ENCODE measurements around the gene TM2D1. TPM values are rescaled to one million over a fixed set of nuclear protein-coding genes. Genes with fewer than 3 reads are reported as not detected.

Gene TM2D1
- total RNA-seq, 1 donor from 2014 or later = 71.4 TPM

DNA sequence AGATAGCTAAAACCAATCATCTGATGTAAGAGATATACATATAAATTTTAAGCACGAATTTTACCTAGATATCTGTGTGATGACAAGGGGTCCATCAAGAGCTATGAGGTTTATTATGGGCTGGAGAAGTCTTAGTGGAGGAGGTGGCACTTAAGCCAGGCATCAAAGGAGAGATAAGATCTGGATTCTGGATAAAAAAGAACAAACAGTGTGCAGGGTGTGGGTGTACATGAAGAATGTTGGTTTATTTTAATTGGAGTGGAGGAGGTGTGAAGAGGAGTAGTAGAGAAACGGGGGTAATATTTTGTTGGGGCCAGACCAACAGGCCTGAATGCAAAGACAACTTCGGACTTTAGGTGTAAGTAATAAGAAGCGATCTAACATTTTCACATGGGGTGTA, 80.6 kb downstream of the TM2D1 start:
- peaks cover 4% of the 10 kb centered on the region for H3K9me3 Mint-ChIP-seq
- DNase-seq (ENCODE audit: low spot score) = no peak
- Histone ChIP-seq H3K9ac (no peak overlapping the region), H3K9me3 (ENCODE audit: low read depth) (no peaks in the 10 kb centered on the region), H3K36me3 (no peaks in the 10 kb centered on the region), H3K79me2 (ENCODE audit: low read depth) (no peaks in the 10 kb centered on the region), H3F3A (ENCODE audit: low read depth) (no peaks in the 10 kb centered on the region), H3K4me1 (no peaks in the 10 kb centered on the region), H4K20me1 (ENCODE audit: low read depth) (no peaks in the 10 kb centered on the region), H3K4me2 (no peak overlapping the region), H3K27ac (no peak overlapping the region), H3K27me3 (peaks cover 17% of the 10 kb centered on the region), H2AFZ (replicated peaks) (no peak overlapping the region), H3K4me3 (no peak overlapping the region)
- H3K27ac Mint-ChIP-seq = no peak overlapping the region
- no peaks in the 10 kb centered on the region for H3K36me3 Mint-ChIP-seq
- H3K27me3 Mint-ChIP-seq (ENCODE audit: insufficient read depth, low read depth) = peaks cover 2% of the 10 kb centered on the region
- H3K4me3 Mint-ChIP-seq = no peak overlapping the region
- TF ChIP-seq, protein P1, sequence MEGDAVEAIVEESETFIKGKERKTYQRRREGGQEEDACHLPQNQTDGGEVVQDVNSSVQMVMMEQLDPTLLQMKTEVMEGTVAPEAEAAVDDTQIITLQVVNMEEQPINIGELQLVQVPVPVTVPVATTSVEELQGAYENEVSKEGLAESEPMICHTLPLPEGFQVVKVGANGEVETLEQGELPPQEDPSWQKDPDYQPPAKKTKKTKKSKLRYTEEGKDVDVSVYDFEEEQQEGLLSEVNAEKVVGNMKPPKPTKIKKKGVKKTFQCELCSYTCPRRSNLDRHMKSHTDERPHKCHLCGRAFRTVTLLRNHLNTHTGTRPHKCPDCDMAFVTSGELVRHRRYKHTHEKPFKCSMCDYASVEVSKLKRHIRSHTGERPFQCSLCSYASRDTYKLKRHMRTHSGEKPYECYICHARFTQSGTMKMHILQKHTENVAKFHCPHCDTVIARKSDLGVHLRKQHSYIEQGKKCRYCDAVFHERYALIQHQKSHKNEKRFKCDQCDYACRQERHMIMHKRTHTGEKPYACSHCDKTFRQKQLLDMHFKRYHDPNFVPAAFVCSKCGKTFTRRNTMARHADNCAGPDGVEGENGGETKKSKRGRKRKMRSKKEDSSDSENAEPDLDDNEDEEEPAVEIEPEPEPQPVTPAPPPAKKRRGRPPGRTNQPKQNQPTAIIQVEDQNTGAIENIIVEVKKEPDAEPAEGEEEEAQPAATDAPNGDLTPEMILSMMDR (IDR thresholded peaks at IDR 0.05) = no peak
- TF ChIP-seq EZH2phosphoT487 (IDR thresholded peaks at IDR 0.05) = no peak
- no peak for TF ChIP-seq EZH2 (IDR thresholded peaks at IDR 0.05)
- no peaks in the 10 kb centered on the region for H3K4me1 Mint-ChIP-seq

DNA sequence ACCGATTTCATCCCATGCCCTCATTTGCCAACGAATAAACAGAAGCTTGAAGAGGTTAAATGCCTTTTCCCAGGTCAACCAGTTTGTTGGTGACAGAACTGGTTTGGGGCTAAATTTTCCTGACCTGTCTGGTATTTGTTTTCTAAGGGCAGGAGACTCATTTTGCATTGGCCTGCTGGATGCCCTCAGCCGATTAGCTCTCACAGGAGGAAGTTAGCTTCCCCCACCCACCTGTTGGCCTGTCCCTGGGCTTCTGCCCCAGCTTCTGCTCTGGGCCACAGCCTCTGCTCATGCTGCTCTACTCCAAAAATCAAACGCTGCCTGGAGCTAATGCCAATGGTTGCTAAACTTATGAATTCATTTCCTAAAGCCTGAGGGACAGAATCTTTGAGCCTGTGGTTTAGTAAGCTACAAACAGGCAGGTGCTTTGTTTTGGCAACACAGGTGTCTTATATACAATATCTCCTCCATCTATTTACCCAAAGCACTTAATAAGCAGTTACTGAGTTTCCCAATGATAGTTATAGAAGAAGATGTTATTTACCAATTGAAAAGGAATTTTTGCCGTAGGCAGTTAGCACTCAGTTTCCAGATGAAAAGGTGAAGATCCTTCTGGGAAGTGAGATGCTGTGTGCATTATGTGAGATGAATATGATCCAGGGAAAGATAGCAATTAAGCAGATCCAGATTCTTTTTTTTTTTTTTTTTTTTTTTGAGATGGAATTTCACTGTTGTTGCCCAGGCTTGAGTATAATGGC, 82.3 kb downstream of the TM2D1 start:
- TF ChIP-seq, protein P1 (IDR thresholded peaks at IDR 0.05) = no peak
- TF ChIP-seq EZH2 (IDR thresholded peaks at IDR 0.05) = no peak
- no peak for TF ChIP-seq EZH2phosphoT487 (IDR thresholded peaks at IDR 0.05)
- Histone ChIP-seq H3K4me3 (no peak overlapping the region), H2AFZ (replicated peaks) (peak overlapping the region; percentile 26), H3K9ac (no peak overlapping the region), H3K9me3 (ENCODE audit: low read depth) (no peaks in the 10 kb centered on the region), H3F3A (ENCODE audit: low read depth) (no peaks in the 10 kb centered on the region), H3K79me2 (ENCODE audit: low read depth) (no peaks in the 10 kb centered on the region), H3K4me2 (no peak overlapping the region), H3K27ac (no peak overlapping the region), H3K4me1 (no peaks in the 10 kb centered on the region), H4K20me1 (ENCODE audit: low read depth) (no peaks in the 10 kb centered on the region), H3K36me3 (no peaks in the 10 kb centered on the region), H3K27me3 (peaks cover 17% of the 10 kb centered on the region)
- Mint-ChIP-seq H3K9me3 (peaks cover 4% of the 10 kb centered on the region), H3K4me3 (no peak overlapping the region), H3K27me3 (ENCODE audit: insufficient read depth, low read depth) (peaks cover 4% of the 10 kb centered on the region), H3K27ac (no peak overlapping the region), H3K4me1 (peaks cover 3% of the 10 kb centered on the region), H3K36me3 (no peaks in the 10 kb centered on the region)
- DNase-seq (ENCODE audit: low spot score) = no peak

DNA sequence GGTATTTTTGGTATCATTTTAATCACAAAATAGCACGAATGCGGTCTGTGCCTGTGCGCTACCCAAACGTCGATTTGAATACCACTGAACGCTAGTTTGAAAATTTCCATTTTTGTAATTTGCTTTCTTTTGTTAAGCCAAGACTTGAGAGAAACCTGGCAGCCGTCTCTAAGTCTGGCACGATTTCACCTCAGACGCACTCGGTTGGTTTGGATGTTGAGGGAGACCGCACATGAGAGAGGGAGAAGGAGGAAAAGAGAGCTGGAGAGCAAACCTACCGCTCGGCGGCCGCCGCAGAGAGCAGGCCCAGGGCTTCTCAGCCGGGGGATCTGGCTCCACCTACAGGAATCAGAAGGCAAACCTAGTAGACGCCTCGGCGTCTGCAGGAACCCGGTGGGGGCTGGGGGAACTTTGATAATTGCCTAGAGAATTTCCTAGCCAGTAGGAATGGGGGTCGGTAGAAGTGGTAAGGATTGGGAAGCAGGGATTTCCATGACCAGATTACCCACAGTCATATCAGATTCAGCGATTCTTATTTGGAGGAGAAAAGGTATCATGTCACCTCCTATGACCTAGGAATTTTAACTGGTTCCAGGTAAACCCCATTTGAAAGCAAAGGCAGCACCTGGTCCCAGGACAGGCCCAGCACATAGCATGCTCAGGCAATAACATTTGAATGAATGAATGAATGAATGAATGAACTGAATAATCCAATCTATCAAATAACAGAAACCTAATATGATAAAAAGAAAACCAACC, 83.2 kb downstream of the TM2D1 start:
- Mint-ChIP-seq H3K4me3 (no peak overlapping the region), H3K4me1 (peaks cover 3% of the 10 kb centered on the region)

More for the DNA sequence above, 83.2 kb downstream of the TM2D1 start:
- Histone ChIP-seq H3F3A (ENCODE audit: low read depth) (no peaks in the 10 kb centered on the region), H3K36me3 (no peaks in the 10 kb centered on the region), H3K4me2 (no peak overlapping the region), H3K4me1 (no peaks in the 10 kb centered on the region), H3K4me3 (no peak overlapping the region), H3K27ac (no peak overlapping the region), H4K20me1 (ENCODE audit: low read depth) (no peaks in the 10 kb centered on the region), H3K27me3 (peaks cover 17% of the 10 kb centered on the region), H3K9ac (no peak overlapping the region), H2AFZ (replicated peaks) (peak overlapping the region; percentile 93), H3K79me2 (ENCODE audit: low read depth) (no peaks in the 10 kb centered on the region), H3K9me3 (ENCODE audit: low read depth) (no peaks in the 10 kb centered on the region)
- DNase-seq (ENCODE audit: low spot score) = peak; percentile 77
- Mint-ChIP-seq H3K9me3 (peaks cover 4% of the 10 kb centered on the region), H3K36me3 (no peaks in the 10 kb centered on the region), H3K27me3 (ENCODE audit: insufficient read depth, low read depth) (peaks cover 6% of the 10 kb centered on the region), H3K27ac (no peak overlapping the region)
- TF ChIP-seq, protein P1 (IDR thresholded peaks at IDR 0.05) = peak; percentile 73
- TF ChIP-seq EZH2 (IDR thresholded peaks at IDR 0.05) = no peak

All from neural progenitor cell (in vitro differentiated cells).